Measurements from ENCODE around the gene TMOD4. TPM values are rescaled to one million over a fixed set of nuclear protein-coding genes. Genes with fewer than 3 reads are reported as not detected.

Gene TMOD4
- total and polyA plus RNA-seq, 2 of the 13 experiments (the other 11 are each of a cell fraction or from before 2014, with no cell fraction given) = 0.66 TPM; not detected in 1

DNA sequence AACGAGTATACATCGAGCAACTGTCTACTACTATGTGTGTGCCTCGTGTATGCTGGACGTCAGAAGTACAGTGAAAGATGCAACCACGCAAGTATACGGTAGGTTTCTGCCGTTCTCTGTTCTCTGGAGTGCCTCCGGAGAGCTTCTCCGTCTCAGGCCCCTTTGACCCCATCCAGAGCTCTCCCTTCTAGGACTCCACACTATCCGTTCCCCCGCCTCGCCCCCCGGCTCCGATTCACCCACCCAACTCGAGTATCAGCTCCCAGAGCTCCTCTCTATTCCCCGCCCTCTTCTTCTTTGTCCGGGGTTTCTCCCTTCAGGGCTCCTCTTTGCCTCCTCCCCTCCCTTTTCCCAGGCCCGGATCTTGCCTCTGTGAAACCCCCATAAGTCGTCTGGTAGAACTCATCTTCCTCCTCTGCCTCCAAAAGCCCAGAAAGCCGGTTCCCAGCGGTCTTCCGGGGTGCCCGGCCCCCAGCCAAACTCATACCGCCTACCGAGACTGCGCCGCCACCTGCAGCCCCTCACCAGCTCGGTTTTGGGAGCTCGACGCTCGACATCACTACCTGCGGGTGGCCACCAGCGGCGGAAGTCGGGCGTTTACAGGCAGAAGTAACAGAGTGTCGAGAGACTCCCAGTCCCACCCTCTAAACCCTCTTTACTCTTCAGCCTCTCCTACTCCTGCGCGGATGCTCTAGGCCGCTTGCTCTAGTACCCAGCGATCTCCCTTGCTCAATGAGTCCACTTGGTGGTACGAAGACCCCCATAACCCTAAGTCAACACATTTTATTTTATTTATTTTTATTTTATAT, 14.1 kb upstream of the TMOD4 start, which contains the start of gene VPS72 (continued):
- TF ChIP-seq, protein P1, sequence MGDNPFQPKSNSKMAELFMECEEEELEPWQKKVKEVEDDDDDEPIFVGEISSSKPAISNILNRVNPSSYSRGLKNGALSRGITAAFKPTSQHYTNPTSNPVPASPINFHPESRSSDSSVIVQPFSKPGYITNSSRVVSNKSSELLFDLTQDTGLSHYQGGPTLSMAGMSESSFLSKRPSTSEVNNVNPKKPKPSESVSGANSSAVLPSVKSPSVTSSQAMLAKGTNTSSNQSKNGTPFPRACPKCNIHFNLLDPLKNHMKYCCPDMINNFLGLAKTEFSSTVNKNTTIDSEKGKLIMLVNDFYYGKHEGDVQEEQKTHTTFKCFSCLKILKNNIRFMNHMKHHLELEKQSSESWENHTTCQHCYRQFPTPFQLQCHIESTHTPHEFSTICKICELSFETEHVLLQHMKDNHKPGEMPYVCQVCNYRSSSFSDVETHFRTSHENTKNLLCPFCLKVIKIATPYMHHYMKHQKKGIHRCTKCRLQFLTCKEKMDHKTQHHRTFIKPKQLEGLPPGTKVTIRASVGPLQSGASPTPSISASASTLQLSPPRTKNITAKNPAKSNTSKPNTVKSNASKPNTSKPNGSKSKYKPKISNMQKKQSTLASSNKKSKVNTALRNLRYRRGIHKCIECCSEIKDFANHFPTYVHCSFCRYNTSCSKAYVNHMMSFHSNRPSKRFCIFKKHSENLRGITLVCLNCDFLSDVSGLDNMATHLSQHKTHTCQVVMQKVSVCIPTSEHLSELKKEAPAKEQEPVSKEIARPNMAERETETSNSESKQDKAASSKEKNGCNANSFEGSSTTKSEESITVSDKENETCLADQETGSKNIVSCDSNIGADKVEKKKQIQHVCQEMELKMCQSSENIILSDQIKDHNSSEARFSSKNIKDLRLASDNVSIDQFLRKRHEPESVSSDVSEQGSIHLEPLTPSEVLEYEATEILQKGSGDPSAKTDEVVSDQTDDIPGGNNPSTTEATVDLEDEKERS (CRISPR knock-in tag; IDR thresholded peaks at IDR 0.05) = no peak; the same call in 1 of the 2 replicates
- TF ChIP-seq ZNF441 (CRISPR knock-in tag; IDR thresholded peaks at IDR 0.05; ENCODE audit: borderline replicate concordance) = 0 out of 2 replicates have a peak, but pooled peaks have one; percentile 58
- TF ChIP-seq, protein P2, sequence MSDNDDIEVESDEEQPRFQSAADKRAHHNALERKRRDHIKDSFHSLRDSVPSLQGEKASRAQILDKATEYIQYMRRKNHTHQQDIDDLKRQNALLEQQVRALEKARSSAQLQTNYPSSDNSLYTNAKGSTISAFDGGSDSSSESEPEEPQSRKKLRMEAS (IDR thresholded peaks at IDR 0.05) = peak; percentile 36
- 0 out of 2 replicates have a peak, but pooled peaks have one; percentile 32 for TF ChIP-seq ZNF546 (CRISPR knock-in tag; conservative IDR thresholded peaks at IDR 0.05)
- TF ChIP-seq, protein P3, sequence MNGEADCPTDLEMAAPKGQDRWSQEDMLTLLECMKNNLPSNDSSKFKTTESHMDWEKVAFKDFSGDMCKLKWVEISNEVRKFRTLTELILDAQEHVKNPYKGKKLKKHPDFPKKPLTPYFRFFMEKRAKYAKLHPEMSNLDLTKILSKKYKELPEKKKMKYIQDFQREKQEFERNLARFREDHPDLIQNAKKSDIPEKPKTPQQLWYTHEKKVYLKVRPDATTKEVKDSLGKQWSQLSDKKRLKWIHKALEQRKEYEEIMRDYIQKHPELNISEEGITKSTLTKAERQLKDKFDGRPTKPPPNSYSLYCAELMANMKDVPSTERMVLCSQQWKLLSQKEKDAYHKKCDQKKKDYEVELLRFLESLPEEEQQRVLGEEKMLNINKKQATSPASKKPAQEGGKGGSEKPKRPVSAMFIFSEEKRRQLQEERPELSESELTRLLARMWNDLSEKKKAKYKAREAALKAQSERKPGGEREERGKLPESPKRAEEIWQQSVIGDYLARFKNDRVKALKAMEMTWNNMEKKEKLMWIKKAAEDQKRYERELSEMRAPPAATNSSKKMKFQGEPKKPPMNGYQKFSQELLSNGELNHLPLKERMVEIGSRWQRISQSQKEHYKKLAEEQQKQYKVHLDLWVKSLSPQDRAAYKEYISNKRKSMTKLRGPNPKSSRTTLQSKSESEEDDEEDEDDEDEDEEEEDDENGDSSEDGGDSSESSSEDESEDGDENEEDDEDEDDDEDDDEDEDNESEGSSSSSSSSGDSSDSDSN (CRISPR knock-in tag; IDR thresholded peaks at IDR 0.05) = peak; percentile 71
- TF ChIP-seq, protein P4, sequence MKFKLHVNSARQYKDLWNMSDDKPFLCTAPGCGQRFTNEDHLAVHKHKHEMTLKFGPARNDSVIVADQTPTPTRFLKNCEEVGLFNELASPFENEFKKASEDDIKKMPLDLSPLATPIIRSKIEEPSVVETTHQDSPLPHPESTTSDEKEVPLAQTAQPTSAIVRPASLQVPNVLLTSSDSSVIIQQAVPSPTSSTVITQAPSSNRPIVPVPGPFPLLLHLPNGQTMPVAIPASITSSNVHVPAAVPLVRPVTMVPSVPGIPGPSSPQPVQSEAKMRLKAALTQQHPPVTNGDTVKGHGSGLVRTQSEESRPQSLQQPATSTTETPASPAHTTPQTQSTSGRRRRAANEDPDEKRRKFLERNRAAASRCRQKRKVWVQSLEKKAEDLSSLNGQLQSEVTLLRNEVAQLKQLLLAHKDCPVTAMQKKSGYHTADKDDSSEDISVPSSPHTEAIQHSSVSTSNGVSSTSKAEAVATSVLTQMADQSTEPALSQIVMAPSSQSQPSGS (CRISPR knock-in tag; IDR thresholded peaks at IDR 0.05) = peak; percentile 78
- no peak for TF ChIP-seq NFE2L1 (CRISPR knock-in tag; IDR thresholded peaks at IDR 0.05; ENCODE audit: borderline replicate concordance)
- peak; percentile 98 for TF ChIP-seq KAT8 (CRISPR knock-in tag; IDR thresholded peaks at IDR 0.05)
- no peak for TF ChIP-seq SOX13 (IDR thresholded peaks at IDR 0.05)
- TF ChIP-seq SOX13 (CRISPR knock-in tag; conservative IDR thresholded peaks at IDR 0.05 in 1 of 2, IDR thresholded peaks at IDR 0.05 in 1 of 2) = peak in 1 of 2 experiments; percentile 34; a peak in 1 of 4 replicates
- TF ChIP-seq ARID2 (CRISPR knock-in tag; IDR thresholded peaks at IDR 0.05; ENCODE audit: borderline replicate concordance) = 0 out of 2 replicates have a peak, but pooled peaks have one; percentile 55
- peak; percentile 62; the same call in 1 of the 2 replicates for TF ChIP-seq ZMAT3 (CRISPR knock-in tag; conservative IDR thresholded peaks at IDR 0.05)
- TF ChIP-seq, protein P5, sequence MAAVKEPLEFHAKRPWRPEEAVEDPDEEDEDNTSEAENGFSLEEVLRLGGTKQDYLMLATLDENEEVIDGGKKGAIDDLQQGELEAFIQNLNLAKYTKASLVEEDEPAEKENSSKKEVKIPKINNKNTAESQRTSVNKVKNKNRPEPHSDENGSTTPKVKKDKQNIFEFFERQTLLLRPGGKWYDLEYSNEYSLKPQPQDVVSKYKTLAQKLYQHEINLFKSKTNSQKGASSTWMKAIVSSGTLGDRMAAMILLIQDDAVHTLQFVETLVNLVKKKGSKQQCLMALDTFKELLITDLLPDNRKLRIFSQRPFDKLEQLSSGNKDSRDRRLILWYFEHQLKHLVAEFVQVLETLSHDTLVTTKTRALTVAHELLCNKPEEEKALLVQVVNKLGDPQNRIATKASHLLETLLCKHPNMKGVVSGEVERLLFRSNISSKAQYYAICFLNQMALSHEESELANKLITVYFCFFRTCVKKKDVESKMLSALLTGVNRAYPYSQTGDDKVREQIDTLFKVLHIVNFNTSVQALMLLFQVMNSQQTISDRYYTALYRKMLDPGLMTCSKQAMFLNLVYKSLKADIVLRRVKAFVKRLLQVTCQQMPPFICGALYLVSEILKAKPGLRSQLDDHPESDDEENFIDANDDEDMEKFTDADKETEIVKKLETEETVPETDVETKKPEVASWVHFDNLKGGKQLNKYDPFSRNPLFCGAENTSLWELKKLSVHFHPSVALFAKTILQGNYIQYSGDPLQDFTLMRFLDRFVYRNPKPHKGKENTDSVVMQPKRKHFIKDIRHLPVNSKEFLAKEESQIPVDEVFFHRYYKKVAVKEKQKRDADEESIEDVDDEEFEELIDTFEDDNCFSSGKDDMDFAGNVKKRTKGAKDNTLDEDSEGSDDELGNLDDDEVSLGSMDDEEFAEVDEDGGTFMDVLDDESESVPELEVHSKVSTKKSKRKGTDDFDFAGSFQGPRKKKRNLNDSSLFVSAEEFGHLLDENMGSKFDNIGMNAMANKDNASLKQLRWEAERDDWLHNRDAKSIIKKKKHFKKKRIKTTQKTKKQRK (IDR thresholded peaks at IDR 0.05; ENCODE audit: low read length) = no peak
- peak; percentile 93 for TF ChIP-seq KMT2A (CRISPR knock-in tag; IDR thresholded peaks at IDR 0.05)
- peak; percentile 71; the same call in 1 of the 2 replicates for TF ChIP-seq DNMT1 (CRISPR knock-in tag; IDR thresholded peaks at IDR 0.05)
- peak; percentile 93 for TF ChIP-seq ZNF792 (CRISPR knock-in tag; IDR thresholded peaks at IDR 0.05)

All from HepG2 (cell line).